Hematopoietic multipotent progenitor cell treated with erythropoietin and hydrocortisone succinate and interleukin-3 and kit ligand, for 17 days (in vitro differentiated cells): ENCODE results near the gene AP5B1.
"Not testable (repeated sequence)": the region's sequence is repeated elsewhere in the genome, so short reads cannot be mapped to it uniquely, and the experiment has no call there.

Experiments
- DNase-seq: peaks from one replicate; pipeline ENCODE4 v3.0.0-alpha.2; 2015; ENCODE audit warnings: low spot score

AP5B1 gene

DNA sequence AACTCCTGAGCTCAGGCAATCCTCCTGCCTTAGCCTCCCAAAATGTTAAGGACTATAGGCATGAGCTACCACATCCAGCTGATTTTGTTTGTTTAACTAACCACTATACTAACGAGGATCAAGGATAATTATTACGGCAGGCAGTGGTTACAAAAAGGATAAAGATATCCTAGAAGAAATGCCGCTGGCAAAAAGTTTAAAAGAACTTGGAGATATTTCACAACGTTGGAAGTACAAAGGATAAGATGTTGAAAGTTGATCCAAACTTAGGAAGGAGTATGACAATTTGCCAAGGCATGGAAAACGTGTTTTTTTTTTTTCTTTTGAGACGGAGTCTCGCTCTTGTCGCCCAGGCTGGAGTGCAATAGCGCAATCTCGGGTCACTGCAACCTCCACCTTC lies 13.4 kb downstream of the AP5B1 start:
- no peak for DNase-seq

DNA sequence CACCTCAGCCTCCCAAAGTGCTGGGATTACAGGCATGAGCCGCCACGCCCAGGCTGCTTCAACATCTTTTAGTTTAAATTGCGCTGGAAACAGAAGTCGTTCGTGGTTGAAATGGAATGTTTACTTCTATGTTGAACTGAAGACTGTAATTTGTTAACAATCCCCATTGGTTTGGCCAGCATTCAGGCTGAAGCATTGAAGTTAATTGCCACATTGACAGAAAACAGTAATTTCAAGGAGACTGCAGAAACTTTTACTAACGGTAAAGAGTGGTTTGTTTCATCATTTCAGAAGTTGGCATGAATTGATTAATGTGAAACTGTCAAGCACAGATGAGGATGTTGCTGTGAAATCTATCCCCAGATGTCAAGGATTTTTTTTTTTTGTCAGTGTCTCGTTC lies 14.2 kb downstream of the AP5B1 start:
- DNase-seq = no peak

DNA sequence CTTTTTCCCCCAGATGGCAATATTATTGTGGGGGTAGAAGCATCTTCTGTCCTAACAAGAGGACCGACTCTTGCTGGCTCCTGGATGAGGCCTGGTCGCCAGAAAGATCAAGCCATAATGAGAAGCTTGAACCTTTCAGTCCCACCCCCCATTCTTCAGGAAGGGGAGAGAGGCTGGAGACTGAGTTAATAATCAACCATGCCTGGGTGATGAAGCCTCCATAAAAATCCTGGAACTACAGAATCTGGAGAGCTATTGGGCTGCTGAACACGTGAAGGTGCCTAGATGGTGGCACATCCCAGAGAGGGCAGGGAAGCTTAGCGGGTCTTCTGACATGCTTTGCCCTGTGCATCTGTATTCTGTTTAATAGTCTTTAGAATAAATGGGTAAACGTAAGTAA lies 16.3 kb downstream of the AP5B1 start:
- DNase-seq = no peak

DNA sequence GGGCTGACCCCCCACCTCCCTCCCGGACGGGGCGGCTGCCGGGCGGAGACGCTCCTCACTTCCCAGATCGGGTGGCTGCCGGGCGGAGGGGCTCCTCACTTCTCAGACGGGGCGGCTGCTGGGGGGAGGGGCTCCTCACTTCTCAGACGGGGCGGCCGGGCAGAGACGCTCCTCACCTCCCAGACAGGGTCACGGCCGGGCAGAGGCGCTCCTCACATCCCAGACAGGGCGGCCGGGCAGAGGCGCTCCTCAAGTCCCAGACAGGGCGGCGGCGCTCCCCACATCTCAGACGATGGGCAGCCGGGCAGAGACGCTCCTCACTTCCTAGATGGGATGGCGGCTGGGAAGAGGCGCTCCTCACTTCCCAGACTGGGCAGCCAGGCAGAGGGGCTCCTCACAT lies 18.0 kb downstream of the AP5B1 start:
- DNase-seq = not testable (repeated sequence)

DNA sequence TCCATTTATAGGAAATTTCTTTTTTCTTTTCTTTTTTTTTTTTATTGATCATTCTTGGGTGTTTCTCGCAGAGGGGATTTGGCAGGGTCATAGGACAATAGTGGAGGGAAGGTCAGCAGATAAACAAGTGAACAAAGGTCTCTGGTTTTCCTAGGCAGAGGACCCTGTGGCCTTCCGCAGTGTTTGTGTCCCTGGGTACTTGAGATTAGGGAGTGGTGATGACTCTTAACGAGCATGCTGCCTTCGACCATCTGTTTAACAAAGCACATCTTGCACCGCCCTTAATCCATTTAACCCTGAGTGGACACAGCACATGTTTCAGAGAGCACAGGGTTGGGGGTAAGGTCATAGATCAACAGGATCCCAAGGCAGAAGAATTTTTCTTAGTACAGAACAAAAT lies 18.6 kb downstream of the AP5B1 start:
- DNase-seq = not testable (repeated sequence)

DNA sequence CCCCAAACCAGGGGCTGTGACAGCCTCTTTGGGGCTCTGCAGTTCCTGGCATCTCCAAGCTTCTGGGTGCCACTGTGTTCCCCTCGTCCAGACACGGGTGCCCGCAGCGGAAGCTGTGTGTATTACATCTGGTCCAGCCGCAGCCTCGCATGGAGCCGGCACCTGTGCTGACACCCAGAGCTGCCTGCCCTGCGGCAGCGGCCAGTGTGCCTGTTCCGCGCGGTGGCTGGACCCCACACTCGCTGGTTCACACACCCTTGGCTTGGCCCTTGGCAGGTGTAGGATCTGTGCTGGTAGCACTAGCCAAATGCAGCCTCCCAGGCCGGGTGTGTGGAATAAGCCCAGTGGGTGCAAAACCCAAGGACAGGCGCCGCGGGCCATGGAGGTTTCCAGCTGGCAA lies 35.7 kb downstream of the AP5B1 start:
- no peak for DNase-seq

DNA sequence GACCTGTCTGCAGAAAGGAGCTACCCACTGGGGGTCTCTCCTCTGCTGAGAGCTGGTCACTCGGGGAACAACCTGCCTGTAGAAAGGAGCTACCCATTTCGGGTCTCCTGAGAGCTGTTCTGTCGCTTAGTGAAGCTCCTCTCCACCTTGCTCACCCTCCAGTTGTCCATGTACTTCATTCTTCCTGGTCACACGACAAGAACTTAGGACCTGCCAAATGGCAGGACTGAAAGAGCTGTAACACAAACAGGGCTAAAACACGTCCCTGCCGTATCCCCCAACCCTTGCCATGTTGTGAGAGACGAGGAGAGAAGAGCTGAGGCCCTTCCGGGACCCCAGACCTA lies 36.1 kb downstream of the AP5B1 start:
- DNase-seq = no peak

DNA sequence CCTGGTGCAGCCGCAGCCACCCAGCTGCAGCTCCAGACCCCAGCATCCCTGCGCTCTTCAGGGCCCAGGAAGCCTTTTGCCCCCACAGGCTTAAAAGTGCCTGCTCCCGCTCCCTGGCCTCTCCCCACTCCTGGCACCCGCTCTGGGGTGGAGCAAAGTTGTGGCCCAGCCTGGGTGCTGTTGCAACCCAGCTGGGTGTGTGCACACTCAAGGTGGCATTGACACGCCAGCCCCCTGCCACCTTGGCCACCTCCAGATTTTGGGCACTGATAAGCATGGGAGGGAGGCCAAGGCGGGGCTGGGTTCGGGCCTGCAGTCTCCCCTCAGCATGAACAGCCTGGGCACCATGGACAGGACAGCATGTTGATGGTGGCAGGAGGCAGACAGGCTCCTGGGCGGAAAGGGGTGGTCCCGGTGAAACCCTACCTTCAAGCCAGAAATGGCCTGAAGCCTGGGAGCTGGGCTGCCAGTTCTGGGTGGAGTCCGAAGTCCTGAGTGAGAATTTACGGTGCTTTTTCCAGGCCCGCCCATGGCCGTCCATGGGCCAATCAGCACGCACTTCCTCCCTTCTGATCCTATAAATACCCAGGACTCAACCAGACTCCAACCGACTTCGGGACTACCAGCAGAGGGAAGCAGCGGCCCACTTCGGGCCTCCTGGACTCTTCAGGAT lies 36.6 kb downstream of the AP5B1 start:
- no peak for DNase-seq

DNA sequence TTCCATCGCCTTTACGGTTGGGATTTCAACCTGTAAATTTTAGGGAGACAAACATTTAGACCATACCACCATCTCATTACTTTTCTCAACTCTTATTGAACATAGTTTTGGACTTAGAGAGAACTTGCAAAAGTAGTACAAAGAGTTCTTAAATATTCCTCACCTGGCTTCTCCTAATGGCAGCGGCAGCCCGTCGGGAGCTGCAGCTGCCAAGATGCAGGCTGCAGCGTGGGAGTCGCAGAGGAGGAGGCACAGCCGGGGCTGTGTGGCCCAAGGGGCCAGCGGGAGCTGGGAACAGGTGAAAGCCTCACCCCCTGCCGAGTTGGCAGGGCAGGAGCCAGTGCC lies 37.1 kb downstream of the AP5B1 start:
- no peak for DNase-seq

DNA sequence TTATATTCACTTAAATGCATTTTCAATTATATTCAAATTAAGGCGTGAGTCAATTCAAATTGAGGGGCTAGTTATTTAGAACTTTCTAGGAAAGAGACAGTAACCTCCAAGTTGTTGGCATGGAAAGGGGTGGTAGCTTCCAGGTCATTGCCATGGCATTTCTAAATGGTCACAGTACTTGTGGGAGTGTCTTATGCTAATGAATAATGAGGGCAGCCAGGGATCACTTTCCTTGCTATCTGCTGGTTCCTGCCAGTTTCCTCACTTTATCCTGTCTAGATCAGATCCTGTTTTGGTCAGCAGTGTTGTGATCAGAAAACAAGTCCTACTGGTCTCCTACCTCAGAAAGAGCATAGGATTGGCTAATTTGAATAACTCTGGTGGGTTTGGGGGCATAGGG lies 38.4 kb downstream of the AP5B1 start:
- no peak for DNase-seq

DNA sequence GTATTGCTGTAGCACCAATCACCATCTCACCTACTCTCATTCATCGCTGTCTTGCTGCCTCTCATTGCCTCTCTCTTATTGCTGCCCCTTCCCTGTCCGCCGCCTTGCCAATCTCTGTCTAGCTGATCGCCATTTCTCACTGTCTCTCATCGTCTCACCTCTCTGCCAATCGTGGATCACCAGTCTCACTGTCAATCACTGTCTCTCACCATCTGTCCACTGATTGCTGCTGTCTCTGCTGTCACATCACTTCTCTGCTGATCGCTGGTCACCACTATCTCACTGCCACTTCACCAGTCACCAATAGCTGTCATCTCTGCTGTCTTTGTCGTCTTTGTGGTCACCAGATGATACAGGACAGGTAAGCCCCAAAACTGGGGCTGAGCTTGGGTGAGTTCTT lies 39.6 kb downstream of the AP5B1 start:
- DNase-seq = no peak

DNA sequence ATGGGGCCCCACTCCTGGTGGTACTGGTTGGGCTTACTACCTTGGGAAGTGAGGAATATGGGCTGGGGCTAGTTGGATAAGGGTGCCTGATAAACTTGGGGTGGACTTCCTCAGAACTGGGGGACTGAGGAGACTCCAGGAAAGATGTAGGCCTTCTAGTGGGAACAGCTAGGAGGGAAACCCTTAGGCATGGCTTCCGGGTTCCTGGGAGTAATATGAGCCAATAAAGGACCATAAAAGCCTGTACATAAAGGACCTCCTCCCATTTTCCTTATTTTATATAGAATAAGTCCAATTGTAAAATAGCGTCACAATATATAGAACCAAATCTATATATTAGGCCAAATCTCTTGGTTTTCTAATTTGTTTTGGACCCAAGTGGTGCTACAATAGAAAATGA lies 41.8 kb downstream of the AP5B1 start:
- DNase-seq = no peak

DNA sequence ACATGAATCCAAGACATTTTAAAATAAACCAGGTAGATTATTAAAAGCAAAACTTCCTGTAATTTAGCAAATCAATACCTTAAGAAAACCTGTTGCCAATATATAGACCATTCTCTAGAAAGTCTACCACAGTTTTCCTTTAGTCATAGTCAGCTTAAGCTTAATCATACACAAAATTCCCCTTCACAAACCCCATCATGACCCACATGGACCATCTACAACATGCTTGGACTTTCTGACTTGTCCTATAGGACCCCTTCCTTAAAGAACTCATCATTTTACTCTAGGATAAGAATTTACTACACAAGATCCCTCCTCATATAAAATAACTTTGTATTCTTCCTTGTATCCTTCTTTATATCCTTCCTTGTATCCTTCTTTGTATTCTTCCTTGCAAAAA lies 44.0 kb downstream of the AP5B1 start:
- DNase-seq = no peak

DNA sequence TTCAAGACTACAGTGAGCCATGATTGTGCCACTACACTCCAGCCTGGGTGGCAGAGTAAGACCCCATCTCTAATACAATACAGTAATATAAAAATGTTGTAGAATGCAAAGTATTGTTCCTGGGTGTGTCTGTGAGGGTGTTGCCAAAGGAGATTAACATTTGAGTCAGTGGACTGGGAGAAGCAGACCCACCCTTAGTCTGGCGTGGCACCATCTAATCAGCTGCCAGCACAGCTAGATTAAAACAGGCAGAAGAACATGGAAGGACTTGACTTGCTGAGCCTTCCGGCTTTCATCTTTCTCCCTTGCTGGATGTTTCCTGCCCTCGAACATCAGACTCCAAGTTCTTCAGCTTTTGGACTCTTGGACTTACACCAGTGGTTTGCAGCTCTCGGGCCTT lies 45.7 kb downstream of the AP5B1 start:
- DNase-seq = peak; percentile 45

DNA sequence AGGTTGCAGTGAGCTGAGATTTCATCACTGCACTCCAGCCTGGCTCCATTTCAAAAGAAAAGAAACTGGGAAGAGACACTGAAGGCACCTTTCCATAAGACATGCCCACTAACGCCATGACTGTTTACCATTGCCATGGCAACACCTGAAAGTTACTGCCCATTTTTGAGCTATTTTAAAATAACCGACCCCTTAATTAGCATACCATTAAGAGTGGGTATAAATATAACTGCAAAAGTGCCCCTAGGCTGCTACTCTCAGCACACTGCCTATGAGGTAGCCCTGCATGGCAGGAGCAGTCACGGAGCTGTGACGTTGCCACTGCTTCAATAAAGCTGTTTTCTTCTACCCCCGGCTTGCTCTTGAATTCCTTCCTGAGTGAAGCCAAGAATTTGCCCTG lies 50.3 kb downstream of the AP5B1 start:
- no peak for DNase-seq

DNA sequence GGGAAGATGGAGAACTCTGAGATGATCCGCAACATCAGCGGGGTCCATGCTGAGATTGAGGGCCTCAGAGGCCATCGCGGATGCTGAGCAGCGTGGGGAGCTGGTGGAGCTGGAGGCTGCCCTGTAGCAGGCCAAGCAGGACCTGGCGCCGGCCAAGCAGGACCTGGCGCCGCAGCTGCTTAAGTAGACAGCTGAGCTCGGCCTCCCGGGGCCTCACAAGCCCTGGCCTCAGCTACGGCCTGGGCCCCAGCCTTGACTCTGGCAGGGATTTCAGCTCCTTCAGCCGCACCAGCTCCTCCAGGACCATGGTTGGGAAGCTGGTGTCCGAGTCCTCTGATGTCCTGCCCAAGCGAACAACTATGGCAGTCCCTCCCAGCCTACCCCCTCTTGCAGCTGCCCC lies 52.9 kb downstream of the AP5B1 start:
- no peak for DNase-seq

DNA sequence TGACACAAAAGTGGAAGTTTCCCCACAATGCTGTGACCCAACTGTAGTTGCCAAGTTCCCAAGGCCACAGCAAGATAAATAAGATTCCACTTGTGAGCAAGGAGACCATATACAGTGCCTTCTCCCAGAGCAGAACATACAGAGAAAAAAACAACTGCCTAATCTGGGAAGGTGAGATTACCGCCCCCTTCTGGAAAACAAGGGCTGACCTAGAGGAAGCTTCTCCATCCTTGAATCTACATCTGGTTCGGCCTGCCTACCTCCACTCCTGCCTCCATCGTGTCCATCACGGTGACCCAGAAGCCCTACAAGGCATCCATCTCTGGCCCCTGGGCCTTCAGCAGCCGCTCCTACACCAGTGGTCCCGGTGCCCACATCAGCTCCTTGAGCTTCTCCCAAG lies 54.1 kb downstream of the AP5B1 start:
- no peak for DNase-seq
